Activated B cell treated with CpG ODN at 0.5 μM for 24 hours (primary cell): Measurements from ENCODE around the gene NCS1. TPM values are rescaled to one million over a fixed set of nuclear protein-coding genes. Genes with fewer than 3 reads are reported as not detected.
"Not testable (repeated sequence)": the region's sequence is repeated elsewhere in the genome, so short reads cannot be mapped to it uniquely, and the experiment has no call there.

Source experiments
- ATAC-seq: fragments of 200-7000 bp; cut with Tn5 transposase; one replicate; pipeline ENCODE4 v1.10.0; 2021; ENCODE audit warnings: low read depth, mild to moderate bottlenecking, moderate library complexity
- CTCF ChIA-PET: fragments of 350-600 bp; sonication (Branson Sonifier 250); formaldehyde crosslinking; loops from one replicate; lab custom pipeline; 2021; ENCODE audit warnings: antibody characterized with exemption; lab: Charles Lee
- POLR2A ChIA-PET: fragments of 350-600 bp; sonication (Branson Sonifier 250); formaldehyde crosslinking; loops from one replicate; lab custom pipeline; 2021; ENCODE audit warnings: antibody characterized with exemption; lab: Charles Lee
- DNase-seq: peaks from one replicate; pipeline ENCODE4 v3.0.0; 2022
- H3K27ac Mint-ChIP-seq: one replicate; pipeline ENCODE4 v1.8.0; 2020; ENCODE audit warnings: mixed read lengths
- H3K27me3 Mint-ChIP-seq: one replicate; pipeline ENCODE4 v1.8.0; 2021; ENCODE audit warnings: mixed read lengths
- H3K36me3 Mint-ChIP-seq: one replicate; pipeline ENCODE4 v1.8.0; 2021; ENCODE audit warnings: low read depth, mixed read lengths
- H3K4me1 Mint-ChIP-seq: one replicate; pipeline ENCODE4 v1.8.0; 2021; ENCODE audit warnings: mixed read lengths
- H3K4me3 Mint-ChIP-seq: one replicate; pipeline ENCODE4 v1.8.0; 2020; ENCODE audit warnings: mild to moderate bottlenecking, mixed read lengths
- H3K9me3 Mint-ChIP-seq: one replicate; pipeline ENCODE4 v1.8.0; 2020; ENCODE audit warnings: mixed read lengths
- intact Hi-C: fragments of 100-400 bp; cut with micrococcal nuclease; formaldehyde crosslinking; loops from one replicate; pipeline ENCODE4 v1.15.1; 2024
- total RNA-seq: library from RNA; stranded (reverse); gene quantifications from 2 replicates; pipeline ENCODE4 v1.2.3, GENCODE V29; 2022
- TF ChIP-seq, protein P1 (sequence below): fragments of 200-600 bp; IDR thresholded peaks from one replicate; pipeline ENCODE4 v1.8.0; 2022; ENCODE audit warnings: antibody characterized with exemption, mild to moderate bottlenecking

NCS1 gene
- total RNA-seq, 1 donor from 2014 or later: 0.24 TPM

DNA sequence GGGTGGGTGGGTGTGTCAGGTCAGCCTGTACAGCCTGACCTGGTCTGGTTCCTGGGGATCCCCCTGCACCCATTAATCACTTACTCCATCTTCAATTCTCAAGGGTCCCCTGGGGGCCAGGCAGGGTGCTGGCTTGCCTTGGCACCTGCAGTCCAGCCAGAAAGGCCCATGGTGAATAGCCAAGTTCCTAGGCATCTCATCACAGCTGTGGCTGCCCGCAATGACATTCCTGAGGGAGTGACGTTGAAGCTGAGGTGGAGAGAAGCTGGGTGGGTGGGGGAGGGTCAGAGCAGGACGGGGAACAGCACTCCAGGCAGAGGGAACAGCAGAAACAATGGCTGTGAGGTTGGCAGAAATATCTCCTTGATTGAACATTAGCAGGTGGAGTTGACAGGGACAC lies 103.9 kb downstream of the NCS1 start:
- H3K27me3 Mint-ChIP-seq: peaks cover 13% of the 10 kb centered on the region
- ATAC-seq (no peak), DNase-seq (no peak)
- H3K9me3 Mint-ChIP-seq: no peaks in the 10 kb centered on the region
- ChIA-PET POLR2A (no interaction called here), CTCF (no interaction called here)
- intact Hi-C loops: no loop called here
- TF ChIP-seq, protein P1, sequence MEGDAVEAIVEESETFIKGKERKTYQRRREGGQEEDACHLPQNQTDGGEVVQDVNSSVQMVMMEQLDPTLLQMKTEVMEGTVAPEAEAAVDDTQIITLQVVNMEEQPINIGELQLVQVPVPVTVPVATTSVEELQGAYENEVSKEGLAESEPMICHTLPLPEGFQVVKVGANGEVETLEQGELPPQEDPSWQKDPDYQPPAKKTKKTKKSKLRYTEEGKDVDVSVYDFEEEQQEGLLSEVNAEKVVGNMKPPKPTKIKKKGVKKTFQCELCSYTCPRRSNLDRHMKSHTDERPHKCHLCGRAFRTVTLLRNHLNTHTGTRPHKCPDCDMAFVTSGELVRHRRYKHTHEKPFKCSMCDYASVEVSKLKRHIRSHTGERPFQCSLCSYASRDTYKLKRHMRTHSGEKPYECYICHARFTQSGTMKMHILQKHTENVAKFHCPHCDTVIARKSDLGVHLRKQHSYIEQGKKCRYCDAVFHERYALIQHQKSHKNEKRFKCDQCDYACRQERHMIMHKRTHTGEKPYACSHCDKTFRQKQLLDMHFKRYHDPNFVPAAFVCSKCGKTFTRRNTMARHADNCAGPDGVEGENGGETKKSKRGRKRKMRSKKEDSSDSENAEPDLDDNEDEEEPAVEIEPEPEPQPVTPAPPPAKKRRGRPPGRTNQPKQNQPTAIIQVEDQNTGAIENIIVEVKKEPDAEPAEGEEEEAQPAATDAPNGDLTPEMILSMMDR: no peak
- H3K36me3 Mint-ChIP-seq: no peaks in the 10 kb centered on the region
- H3K27ac Mint-ChIP-seq: no peak overlapping the region
- H3K4me1 Mint-ChIP-seq: no peaks in the 10 kb centered on the region
- H3K4me3 Mint-ChIP-seq: no peak overlapping the region

DNA sequence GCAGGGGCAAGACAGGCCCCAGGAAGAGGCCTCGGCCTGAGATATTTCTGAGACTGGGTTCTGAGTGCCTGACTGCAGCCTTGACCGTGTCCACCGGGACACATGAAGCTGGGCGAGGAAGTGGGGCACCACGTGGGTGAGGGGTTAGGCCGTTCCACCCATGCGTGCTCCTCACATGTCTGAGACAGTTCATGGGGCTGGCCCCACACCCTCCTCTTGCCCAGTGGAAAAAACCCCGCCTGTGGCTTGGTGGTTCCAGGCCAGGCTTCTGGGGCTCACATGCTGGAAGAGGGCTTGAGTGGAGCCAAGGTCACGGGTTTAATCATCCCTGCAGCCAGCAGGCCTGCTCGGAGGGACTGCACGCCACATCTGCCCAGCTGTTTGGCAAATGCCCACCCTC lies 104.8 kb downstream of the NCS1 start:
- ChIA-PET POLR2A (no interaction called here), CTCF (no interaction called here)
- Mint-ChIP-seq H3K9me3 (no peaks in the 10 kb centered on the region), H3K36me3 (no peaks in the 10 kb centered on the region), H3K27ac (no peak overlapping the region), H3K4me1 (no peaks in the 10 kb centered on the region), H3K27me3 (peaks cover 7% of the 10 kb centered on the region), H3K4me3 (no peak overlapping the region)
- DNase-seq (no peak), ATAC-seq (no peak)
- TF ChIP-seq, protein P1: no peak
- intact Hi-C loops: no loop called here

DNA sequence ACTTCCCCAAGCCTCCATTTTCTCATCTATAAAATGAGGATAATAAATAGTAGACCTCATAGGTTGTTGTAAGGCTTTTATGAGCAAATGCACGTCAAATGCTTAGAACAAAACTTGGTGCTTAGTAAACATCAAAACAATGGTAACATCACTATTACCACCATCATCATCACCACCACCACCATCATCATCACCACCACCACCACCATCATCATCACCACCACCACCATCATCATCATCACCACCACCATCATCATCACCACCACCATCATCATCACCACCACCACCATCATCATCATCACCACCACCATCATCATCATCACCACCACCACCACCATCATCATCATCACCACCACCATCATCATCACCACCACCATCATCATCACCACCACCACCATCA lies 105.3 kb downstream of the NCS1 start:
- H3K36me3 Mint-ChIP-seq, H3K4me1 Mint-ChIP-seq, ATAC-seq, CTCF ChIA-PET, intact Hi-C loops, H3K9me3 Mint-ChIP-seq, H3K4me3 Mint-ChIP-seq, H3K27me3 Mint-ChIP-seq, DNase-seq, POLR2A ChIA-PET, H3K27ac Mint-ChIP-seq: not testable (repeated sequence)

DNA sequence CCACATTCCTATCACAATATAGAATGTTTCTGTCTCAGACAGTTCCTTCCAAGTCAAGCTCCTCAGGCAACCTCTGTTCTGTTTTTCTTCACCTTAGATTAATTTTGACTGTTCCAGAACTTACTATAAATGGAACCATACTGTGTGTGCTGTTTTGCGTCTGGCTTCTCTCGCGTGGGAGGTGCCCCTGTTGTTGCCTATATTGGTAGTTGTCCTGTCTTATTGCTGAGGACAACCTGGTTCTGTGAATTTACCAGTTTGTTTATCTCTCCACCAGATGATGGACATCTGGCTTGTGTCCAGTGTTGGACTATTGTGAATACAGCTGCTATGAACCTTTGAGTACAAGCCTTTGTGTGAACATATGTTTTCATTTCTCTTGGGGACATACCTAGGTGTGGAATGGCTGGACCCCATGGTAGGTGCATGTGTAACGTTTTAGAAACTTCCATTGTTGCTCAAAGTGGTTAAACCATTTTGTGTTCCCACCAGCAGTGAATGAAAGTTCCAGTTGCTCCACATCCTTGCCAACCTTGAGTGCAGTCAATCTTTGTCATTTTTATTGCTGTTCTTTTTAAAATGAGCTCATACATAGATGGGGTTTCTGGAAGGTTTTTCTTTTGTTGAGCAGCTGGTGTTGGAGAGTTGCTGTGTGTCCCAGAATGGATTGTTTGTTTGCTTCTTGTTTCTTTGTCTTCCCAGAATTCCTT lies 111.5 kb downstream of the NCS1 start:
- Mint-ChIP-seq H3K9me3 (no peaks in the 10 kb centered on the region), H3K4me1 (no peaks in the 10 kb centered on the region), H3K27me3 (peaks cover 21% of the 10 kb centered on the region), H3K36me3 (no peaks in the 10 kb centered on the region), H3K27ac (no peak overlapping the region), H3K4me3 (no peak overlapping the region)
- ChIA-PET CTCF (no interaction called here), POLR2A (no interaction called here)
- intact Hi-C loops: no loop called here
- ATAC-seq: no peak
- DNase-seq: no peak
- TF ChIP-seq, protein P1: no peak

DNA sequence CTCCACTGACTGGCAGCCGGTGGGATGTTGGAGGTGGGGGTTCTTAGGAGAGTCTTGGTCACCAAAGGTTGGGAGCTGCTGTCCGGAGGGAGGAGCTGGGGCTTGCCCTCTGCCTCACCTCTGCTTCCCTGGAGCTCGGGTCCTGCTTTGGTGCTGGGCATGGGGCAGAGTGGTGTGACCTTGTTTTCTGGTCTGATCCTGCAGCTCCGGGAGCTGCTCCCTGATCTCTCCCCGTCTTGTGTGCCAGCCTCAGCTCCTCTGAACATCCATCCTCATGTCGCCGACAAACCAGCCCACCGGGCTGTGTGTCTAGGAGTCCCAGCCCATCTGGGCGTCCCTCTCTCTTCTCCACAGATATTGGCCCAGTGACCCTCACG lies 112.0 kb downstream of the NCS1 start:
- no peak for ATAC-seq
- CTCF ChIA-PET: no interaction called here
- H3K4me1 Mint-ChIP-seq: no peaks in the 10 kb centered on the region
- H3K27ac Mint-ChIP-seq: no peak overlapping the region
- H3K9me3 Mint-ChIP-seq: no peaks in the 10 kb centered on the region
- POLR2A ChIA-PET: no interaction called here
- TF ChIP-seq, protein P1: no peak
- no peaks in the 10 kb centered on the region for H3K36me3 Mint-ChIP-seq
- DNase-seq: no peak
- intact Hi-C loops: no loop called here
- peaks cover 20% of the 10 kb centered on the region for H3K27me3 Mint-ChIP-seq
- no peak overlapping the region for H3K4me3 Mint-ChIP-seq

DNA sequence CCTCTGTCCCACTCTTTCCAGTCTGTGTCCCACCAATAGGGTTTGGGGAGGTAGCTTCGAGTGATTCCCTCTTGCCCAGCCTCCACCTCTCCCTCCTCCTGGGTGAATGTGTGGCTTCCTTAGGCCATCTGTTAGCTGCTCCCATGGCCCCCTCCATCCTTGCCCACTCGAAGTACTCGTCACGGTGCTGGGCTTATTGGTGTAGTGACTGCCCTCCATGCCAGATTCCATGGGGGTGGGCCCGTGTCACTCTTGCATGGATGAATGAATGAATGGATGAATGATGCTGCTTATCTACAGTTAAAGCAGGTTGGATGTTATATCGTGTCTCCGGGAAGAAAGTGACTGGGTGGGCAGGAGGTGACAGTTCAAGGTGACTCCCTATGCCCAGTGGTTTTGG lies 112.5 kb downstream of the NCS1 start:
- ChIA-PET CTCF (no interaction called here), POLR2A (no interaction called here)
- Mint-ChIP-seq H3K9me3 (no peaks in the 10 kb centered on the region), H3K36me3 (no peaks in the 10 kb centered on the region), H3K4me3 (no peak overlapping the region), H3K4me1 (no peaks in the 10 kb centered on the region), H3K27ac (no peak overlapping the region), H3K27me3 (peaks cover 23% of the 10 kb centered on the region)
- intact Hi-C loops: no loop called here
- no peak for ATAC-seq
- no peak for DNase-seq
- TF ChIP-seq, protein P1: no peak
